ENCODE measurements around the gene ARHGAP15. TPM values are rescaled to one million over a fixed set of nuclear protein-coding genes. Genes with fewer than 3 reads are reported as not detected.

ARHGAP15 gene
- polyA plus RNA-seq, 1 donor from 2014 or later: 0.30 TPM

DNA sequence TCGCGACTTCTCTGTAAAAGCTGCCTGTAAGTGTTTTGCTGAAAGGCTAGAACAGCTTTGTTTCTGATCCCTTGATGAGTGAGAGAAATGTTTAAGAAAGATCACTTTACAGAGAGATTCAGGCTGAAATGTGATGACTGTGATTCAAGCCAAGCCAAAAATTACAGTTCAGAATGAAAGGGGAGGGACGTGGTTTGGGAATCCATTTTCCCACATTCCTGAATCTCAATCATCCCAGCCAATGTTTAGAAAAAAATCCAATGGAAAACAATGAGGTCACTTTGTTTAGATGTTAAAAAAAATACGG lies 416.7 kb downstream of the ARHGAP15 start:
- Histone ChIP-seq H3K27ac (ENCODE audit: low read length) (no peak overlapping the region), H2AFZ (ENCODE audit: low read depth, low read length) (no peak overlapping the region), H3K79me2 (replicated peaks; ENCODE audit: insufficient read depth, low read length) (no peaks in the 10 kb centered on the region), H3K4me3 (ENCODE audit: low read length) (no peak overlapping the region), H3F3A (ENCODE audit: insufficient read depth, low read length, poor library complexity, severe bottlenecking) (no peaks in the 10 kb centered on the region), H4K20me1 (ENCODE audit: insufficient read depth) (no peaks in the 10 kb centered on the region), H3K9me3 (ENCODE audit: low read length) (no peaks in the 10 kb centered on the region), H3K4me2 (ENCODE audit: low read length) (no peak overlapping the region), H3K36me3 (ENCODE audit: insufficient read depth, low read length) (no peaks in the 10 kb centered on the region), H3K9ac (ENCODE audit: low read length) (no peak overlapping the region), H3K27me3 (ENCODE audit: insufficient read depth, low read depth, low read length) (no peaks in the 10 kb centered on the region), H3K9me2 (ENCODE audit: insufficient read depth, low read length) (no peaks in the 10 kb centered on the region)
- TF ChIP-seq EZH2 (IDR thresholded peaks at IDR 0.05; ENCODE audit: borderline replicate concordance, insufficient read depth, low read length, poor library complexity, severe bottlenecking): no peak
- TF ChIP-seq REST (IDR thresholded peaks at IDR 0.05; ENCODE audit: borderline replicate concordance): no peak
- TF ChIP-seq, protein P1, sequence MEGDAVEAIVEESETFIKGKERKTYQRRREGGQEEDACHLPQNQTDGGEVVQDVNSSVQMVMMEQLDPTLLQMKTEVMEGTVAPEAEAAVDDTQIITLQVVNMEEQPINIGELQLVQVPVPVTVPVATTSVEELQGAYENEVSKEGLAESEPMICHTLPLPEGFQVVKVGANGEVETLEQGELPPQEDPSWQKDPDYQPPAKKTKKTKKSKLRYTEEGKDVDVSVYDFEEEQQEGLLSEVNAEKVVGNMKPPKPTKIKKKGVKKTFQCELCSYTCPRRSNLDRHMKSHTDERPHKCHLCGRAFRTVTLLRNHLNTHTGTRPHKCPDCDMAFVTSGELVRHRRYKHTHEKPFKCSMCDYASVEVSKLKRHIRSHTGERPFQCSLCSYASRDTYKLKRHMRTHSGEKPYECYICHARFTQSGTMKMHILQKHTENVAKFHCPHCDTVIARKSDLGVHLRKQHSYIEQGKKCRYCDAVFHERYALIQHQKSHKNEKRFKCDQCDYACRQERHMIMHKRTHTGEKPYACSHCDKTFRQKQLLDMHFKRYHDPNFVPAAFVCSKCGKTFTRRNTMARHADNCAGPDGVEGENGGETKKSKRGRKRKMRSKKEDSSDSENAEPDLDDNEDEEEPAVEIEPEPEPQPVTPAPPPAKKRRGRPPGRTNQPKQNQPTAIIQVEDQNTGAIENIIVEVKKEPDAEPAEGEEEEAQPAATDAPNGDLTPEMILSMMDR (IDR thresholded peaks at IDR 0.05; ENCODE audit: poor library complexity, severe bottlenecking): no peak
- TF ChIP-seq RAD21 (conservative IDR thresholded peaks at IDR 0.05): no peak
- TF ChIP-seq MXI1 (conservative IDR thresholded peaks at IDR 0.05; ENCODE audit: poor library complexity, severe bottlenecking): no peak
- no peak for TF ChIP-seq SMC3 (conservative IDR thresholded peaks at IDR 0.05; ENCODE audit: poor library complexity)
- TF ChIP-seq TAF1 (IDR thresholded peaks at IDR 0.05; ENCODE audit: low read depth): no peak
- TF ChIP-seq EP300 (conservative IDR thresholded peaks at IDR 0.05; ENCODE audit: poor library complexity, severe bottlenecking): no peak
- no peak for TF ChIP-seq POLR2AphosphoS5 (IDR thresholded peaks at IDR 0.05)

GRCh38 chr2:143548032-143548431 lies 418.8 kb downstream of the ARHGAP15 start:
- H3K4me2 ChIP-seq (ENCODE audit: low read length): no peak overlapping the region
- no peak overlapping the region for H3K9ac ChIP-seq (ENCODE audit: low read length)
- no peaks in the 10 kb centered on the region for H3K79me2 ChIP-seq (replicated peaks; ENCODE audit: insufficient read depth, low read length)
- no peaks in the 10 kb centered on the region for H3K27me3 ChIP-seq (ENCODE audit: insufficient read depth, low read depth, low read length)
- no peaks in the 10 kb centered on the region for H3K9me2 ChIP-seq (ENCODE audit: insufficient read depth, low read length)
- no peak overlapping the region for H3K4me3 ChIP-seq (ENCODE audit: low read length)
- H3K9me3 ChIP-seq (ENCODE audit: low read length): no peaks in the 10 kb centered on the region
- H3F3A ChIP-seq (ENCODE audit: insufficient read depth, low read length, poor library complexity, severe bottlenecking): no peaks in the 10 kb centered on the region
- no peak overlapping the region for H3K27ac ChIP-seq (ENCODE audit: low read length)
- TF ChIP-seq TAF1 (IDR thresholded peaks at IDR 0.05; ENCODE audit: low read depth) (no peak), EP300 (conservative IDR thresholded peaks at IDR 0.05; ENCODE audit: poor library complexity, severe bottlenecking) (no peak), REST (IDR thresholded peaks at IDR 0.05; ENCODE audit: borderline replicate concordance) (no peak), EZH2 (IDR thresholded peaks at IDR 0.05; ENCODE audit: borderline replicate concordance, insufficient read depth, low read length, poor library complexity, severe bottlenecking) (no peak), SMC3 (conservative IDR thresholded peaks at IDR 0.05; ENCODE audit: poor library complexity) (no peak), MXI1 (conservative IDR thresholded peaks at IDR 0.05; ENCODE audit: poor library complexity, severe bottlenecking) (no peak), POLR2AphosphoS5 (IDR thresholded peaks at IDR 0.05) (no peak), RAD21 (conservative IDR thresholded peaks at IDR 0.05) (no peak)
- TF ChIP-seq, protein P1 (IDR thresholded peaks at IDR 0.05; ENCODE audit: poor library complexity, severe bottlenecking): no peak
- no peaks in the 10 kb centered on the region for H4K20me1 ChIP-seq (ENCODE audit: insufficient read depth)
- H3K36me3 ChIP-seq (ENCODE audit: insufficient read depth, low read length): no peaks in the 10 kb centered on the region
- H2AFZ ChIP-seq (ENCODE audit: low read depth, low read length): no peak overlapping the region
